B cell (primary cell): ENCODE results near the gene SHBG.

Source experiments
- CTCF ChIP-seq: fragments of 200-600 bp; IDR thresholded peaks from one replicate; pipeline ENCODE4 v1.8.0; 2022; ENCODE audit warnings: antibody characterized with exemption, mild to moderate bottlenecking
- EZH2 ChIP-seq: IDR thresholded peaks from 2 replicates; pipeline ENCODE4 v1.6.1; 2012; ENCODE audit warnings: borderline replicate concordance, low read depth, mild to moderate bottlenecking, moderate library complexity, low read length; ENCODE audit not compliant: insufficient read depth, poor library complexity, severe bottlenecking

- TF ChIP-seq CTCF (peak; percentile 91), EZH2 (no peak)
These were observed 40.6 kb upstream of the SHBG start for GRCh38 chr17:7589204-7589868.
